Measurements from ENCODE around the gene CENATAC.
"Not testable (repeated sequence)": the region's sequence is repeated elsewhere in the genome, so short reads cannot be mapped to it uniquely, and the experiment has no call there.

Gene CENATAC, protein sequence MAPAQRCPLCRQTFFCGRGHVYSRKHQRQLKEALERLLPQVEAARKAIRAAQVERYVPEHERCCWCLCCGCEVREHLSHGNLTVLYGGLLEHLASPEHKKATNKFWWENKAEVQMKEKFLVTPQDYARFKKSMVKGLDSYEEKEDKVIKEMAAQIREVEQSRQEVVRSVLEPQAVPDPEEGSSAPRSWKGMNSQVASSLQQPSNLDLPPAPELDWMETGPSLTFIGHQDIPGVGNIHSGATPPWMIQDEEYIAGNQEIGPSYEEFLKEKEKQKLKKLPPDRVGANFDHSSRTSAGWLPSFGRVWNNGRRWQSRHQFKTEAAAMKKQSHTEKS

DNA sequence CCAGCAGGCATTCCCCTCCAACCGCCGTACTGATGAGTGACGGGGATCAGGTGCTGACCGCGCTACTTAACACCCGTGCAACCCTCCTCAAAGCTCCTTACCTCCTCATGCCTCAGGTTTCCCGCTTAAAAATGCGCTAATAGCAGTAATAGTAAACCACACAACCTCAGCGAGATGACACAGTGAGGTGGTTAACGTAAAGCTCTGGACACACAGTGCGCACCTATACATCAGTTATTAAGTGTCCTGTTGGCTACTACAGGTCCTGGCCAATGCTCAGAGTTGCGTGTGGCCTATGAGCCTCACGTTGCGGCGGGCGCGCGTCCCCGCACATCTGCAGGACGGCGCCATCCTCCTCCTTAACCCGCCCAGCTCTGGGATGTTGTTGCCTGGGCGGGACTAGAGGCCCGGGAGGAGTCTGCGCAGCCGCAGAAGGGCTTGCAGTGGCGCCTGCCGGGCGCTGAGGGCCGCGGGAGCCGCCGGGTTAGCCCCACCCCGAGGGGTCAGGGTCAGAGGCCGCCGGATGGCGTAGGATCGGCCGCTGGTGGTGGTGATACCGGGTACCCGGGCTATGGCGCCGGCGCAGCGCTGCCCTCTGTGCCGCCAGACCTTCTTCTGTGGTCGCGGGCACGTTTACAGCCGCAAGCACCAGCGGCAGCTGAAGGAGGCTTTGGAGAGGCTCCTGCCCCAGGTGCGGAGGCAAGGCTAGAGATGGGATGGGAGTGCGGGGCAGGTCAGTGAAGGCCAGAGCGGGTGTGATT lies at the start of gene CENATAC:
CENATAC (plus strand) TSS at position 512 of the 761 bp plus-strand sequence; CDS start at position 572, 60 bp downstream.
- peak; percentile 95 for DNase-seq

DNA sequence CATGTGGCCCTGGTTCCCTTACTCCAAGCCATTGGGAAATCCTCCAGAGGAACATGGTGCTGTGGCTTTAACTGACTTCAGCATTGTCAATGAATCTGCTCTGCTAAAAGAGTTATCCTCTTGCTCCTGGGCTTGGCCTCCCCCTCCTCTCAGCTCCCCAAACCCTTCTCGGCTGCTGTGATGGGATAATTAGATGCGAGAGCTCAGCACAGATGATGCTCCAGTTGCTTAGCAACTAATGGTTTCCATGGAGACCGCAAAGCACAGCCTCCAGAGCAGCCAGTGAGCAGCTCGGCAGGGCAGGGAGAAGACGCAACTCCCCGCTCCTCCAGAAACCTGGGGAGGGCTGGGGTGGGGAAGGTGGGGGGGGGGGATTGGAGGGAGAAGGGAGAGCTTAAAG lies 44.7 kb upstream of the CENATAC start:
- DNase-seq, result no peak

DNA sequence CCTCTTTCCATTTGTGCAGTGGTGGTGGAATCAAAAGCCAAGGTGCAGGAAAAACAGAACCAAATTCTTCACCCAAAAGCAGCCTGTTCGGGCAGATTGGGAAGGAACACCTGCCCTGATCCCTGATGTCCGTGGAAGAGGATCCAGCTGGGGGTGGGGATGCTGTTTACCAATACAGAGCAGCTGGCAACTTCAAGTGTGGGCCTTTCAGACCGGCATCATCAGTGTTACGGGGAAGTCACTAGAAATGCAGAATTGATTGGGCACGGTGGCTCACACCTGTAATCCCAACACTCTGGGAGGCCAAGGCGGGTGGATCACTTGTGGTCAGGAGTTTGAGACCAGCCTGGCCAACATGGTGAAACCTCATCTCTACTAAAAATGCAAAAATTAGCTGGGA lies 44.0 kb upstream of the CENATAC start:
- not testable (repeated sequence) for DNase-seq

DNA sequence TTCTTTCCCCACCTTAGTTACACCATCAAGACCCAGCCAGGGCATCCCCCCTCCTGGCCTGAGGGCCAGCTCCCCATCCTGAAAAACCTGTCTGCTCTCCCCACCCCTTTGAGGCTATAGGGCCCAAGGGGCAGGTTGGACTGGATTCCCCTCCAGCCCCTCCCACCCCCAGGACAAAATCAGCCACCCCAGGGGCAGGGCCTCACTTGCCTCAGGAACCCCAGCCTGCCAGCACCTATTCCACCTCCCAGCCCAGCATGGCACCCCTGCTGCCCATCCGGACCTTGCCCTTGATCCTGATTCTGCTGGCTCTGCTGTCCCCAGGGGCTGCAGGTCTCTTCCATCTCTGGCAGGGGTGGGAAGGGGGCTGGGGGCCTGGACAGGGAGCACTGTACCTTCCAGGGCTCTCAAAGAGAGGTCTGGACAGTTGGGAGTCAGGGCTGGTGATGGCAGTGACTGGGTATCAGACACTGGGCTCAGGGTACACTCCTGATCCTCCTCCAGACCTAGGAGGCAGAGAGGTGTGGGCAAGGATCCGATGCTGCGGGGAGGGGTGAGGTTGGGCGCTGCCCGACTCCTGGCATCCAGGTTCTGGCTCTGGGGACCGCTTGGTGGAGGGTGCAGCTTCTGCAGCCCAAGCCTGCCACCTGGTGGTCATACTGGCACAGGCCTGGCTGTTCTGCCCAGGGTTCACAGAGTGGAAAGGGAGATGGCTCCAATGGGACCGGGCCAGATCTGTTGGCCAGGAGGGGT lies 41.7 kb upstream of the CENATAC start, which contains the start of gene UPK2:
UPK2 (plus strand) TSS at position 205 of the 753 bp plus-strand sequence; CDS start at position 258, 53 bp downstream.
- peak; percentile 91 for DNase-seq

DNA sequence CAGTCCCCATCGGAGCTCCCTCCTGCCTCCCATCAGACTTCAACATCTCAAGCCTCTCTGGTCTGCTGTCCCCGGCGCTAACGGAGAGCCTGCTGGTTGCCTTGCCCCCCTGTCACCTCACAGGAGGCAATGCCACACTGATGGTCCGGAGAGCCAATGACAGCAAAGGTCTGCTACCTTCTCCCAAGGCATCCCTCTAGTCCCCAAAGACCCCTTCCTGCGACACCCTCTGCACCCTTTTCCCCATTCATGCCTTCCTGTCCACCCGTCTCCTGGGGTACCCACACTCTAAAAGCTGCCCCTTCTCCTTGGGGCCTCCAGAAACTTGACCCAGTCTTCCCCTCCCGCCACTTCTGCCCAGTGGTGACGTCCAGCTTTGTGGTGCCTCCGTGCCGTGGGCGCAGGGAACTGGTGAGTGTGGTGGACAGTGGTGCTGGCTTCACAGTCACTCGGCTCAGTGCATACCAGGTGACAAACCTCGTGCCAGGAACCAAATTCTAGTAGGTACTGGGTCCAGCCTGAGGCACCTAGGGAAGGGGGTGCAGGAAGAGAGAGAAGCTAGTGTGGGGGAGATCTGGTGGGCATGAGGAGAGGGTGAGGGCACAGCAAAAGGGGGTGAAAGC lies 41.0 kb upstream of the CENATAC start:
- DNase-seq, result no peak

DNA sequence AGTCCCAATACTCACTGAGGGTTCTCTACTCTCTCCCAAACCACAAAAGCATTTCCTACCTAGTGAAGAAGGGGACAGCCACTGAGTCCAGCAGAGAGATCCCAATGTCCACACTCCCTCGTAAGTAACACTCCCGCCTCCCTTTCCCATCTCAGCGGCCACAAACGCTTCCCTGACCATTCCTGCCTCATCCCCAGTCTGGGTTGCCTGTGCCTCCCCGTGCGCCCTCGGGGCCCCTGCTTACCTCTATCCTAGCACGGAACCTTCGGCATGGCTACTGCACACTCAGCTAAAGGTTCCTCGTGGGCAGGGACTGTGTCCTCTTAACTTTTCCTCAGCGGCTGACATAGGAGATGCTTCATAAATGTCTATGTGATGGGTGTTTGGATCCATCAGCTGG lies 40.4 kb upstream of the CENATAC start:
- no peak for DNase-seq

DNA sequence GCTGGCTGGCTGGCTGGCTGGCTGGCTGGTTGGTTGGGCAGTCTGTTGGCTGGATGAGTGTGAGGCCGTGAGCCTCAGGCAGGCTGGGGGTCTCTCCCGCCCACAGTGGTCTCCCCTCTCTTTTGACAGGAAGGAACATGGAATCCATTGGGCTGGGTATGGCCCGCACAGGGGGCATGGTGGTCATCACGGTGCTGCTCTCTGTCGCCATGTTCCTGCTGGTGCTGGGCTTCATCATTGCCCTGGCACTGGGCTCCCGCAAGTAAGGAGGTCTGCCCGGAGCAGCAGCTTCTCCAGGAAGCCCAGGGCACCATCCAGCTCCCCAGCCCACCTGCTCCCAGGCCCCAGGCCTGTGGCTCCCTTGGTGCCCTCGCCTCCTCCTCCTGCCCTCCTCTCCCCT lies 40.0 kb upstream of the CENATAC start:
- DNase-seq, result no peak

DNA sequence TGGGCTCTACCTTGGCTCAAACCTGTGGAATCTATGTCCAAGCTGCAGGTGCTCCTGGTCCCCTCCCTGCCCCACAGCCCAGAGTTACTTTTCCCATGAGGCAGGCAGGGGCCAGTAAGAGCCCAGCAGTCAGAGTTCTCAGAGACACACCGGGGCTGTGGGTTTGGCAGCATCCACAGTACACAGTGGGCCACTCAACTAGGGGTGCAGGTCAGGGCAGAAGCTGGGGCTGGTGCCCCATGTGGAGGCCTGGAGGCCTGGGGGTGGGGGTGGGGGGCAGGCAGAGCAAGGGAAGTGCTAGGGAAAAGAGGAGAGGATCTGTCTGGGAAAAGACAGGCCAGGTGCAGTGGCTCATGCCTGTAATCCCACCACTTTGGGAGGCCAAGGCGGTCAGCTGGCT lies 39.4 kb upstream of the CENATAC start:
- no peak for DNase-seq

DNA sequence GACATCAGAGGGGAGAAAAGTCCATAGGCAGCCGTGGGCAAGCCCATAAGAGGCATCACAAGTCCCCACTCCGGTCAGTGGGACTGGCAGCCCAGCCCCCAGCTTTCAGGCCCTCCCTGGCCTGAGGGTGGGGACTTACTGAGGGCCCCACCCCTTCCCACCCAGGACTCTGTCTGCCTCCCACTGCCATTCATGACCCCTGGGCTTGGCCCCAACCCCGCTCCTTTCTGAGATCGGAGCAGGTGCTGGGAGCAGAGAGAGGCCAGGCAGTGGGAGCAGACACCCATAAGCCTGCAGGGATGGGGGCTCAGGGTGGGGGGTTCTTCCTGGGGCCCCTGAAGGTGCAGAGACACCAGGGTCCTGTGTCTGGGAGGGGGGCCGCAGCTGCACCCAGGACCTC lies 36.7 kb upstream of the CENATAC start:
- DNase-seq, result no peak

DNA sequence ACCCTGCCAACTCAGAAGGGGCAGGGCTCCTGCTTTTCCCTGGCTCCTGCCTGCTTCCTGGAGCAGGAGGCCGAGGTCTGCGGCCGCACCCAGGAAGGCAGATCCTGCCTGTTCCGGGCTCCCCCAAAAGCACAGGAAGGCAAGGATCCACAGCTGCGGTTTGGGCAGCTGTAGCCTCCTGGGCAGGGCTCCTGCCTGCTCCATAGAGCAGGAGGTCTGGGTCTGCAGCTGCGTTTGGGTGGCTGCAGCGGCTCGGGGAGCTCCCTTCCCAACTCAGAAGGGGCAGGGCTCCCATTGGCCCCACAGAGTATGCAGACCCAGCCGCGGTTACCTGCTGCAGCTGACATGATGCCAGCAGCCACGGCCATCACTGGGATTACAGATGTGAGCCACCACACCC lies 36.3 kb upstream of the CENATAC start:
- DNase-seq, result no peak

DNA sequence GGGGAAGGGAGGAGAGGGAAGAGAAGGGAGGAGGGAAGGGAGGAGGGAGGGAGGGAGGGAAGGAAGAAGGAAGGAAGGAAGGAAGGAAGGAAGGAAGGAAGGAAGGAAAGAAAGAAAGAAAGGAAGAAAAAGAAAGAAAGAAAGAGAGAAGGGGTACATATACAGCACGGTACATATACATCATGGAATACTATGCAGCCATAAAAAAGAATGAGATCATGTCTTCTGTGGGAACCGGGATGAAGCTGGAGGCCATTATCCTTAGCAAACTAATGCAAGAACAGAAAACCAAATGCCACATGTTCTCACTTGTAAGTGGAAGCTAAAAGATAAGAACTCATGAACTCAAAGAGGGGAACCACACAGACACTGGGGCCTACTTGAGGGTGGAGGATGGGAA lies 28.4 kb upstream of the CENATAC start:
- DNase-seq, result not testable (repeated sequence)

DNA sequence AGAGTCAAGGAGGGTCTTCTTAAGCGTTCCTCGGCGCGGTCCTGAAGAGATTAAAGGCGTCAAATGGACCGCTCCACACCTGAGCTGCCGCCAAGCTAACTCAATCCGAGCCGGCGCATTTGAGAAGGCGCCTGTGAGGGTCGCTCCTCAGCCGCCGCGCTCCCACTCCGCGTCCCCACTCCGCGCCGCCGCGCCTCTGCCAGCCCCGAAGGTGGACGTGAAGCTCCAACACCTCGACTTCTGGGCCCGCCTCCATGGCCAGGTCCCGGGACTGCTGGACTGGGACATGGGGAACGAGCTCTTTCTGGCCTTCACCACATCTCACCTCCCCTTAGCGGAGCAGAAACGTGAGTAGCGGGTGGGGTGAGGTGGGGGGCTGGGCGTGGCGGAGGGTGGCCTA lies 26.3 kb upstream of the CENATAC start, which contains the start of gene FOXR1:
FOXR1 (plus strand) TSS at position 116 of the 400 bp plus-strand sequence; CDS start at position 287, 171 bp downstream.
- no peak for DNase-seq

DNA sequence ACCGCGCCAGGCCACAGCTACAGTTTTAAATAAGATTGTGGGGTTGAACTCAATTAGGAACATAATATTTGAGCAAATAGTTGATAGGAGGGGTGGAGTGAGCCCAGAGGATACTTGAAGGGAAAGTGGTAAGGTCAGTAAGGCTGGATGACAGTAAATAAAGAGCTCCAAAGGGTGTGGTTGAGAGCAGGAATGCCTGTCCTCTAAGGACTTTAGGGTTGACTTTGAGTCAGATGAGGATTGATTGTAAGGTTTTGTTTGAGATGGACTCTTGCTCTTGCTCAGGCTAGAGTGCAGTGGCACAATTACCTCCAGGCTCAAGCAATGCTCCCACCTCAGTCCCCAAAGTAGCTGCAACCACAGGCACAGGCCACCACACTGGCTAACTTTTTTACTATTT lies 24.0 kb upstream of the CENATAC start:
- no peak for DNase-seq

DNA sequence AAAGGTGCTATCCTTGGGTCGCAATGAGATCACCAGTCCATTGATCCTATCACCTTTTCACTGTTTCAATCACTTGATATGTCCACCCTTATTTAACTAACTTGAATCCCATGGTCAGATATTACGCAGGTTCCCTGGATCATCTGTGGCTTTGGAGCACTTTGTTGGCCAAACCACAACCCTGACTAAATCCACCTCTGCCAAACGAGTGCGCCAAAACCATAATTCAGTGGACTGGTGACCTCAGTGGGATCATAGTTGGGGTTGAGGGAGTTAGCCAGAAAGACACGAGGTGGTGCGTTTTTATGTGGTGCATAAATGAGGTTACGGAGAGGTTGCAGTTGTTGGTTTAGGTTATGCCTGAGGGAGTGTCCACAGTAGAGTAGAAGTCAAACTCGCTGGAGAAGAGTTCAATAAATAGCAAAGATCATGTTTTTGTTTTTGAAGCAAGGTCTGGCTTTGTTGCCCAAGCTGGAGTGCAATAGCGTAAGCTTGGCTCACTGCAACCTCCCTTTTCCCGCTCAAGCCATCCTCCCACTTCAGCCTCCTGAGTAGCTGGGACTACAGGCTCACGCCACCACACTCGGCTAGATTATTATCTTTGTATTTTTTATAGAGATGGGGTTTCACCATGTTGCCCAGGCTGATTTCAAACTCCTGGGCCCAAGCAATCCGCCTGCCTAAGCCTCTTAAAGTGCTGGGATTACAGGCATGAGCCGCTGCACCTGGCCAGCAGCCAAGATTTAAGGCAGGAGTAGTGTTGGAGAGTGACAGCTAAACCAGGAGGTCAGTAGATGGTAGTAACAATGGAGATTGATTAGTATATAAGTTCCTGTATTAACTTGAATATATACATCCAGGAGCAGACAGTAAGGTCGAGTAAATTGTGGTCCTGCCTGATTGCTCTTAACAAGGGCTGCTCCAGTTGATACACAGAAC lies 21.9 kb upstream of the CENATAC start:
- DNase-seq, result no peak

DNA sequence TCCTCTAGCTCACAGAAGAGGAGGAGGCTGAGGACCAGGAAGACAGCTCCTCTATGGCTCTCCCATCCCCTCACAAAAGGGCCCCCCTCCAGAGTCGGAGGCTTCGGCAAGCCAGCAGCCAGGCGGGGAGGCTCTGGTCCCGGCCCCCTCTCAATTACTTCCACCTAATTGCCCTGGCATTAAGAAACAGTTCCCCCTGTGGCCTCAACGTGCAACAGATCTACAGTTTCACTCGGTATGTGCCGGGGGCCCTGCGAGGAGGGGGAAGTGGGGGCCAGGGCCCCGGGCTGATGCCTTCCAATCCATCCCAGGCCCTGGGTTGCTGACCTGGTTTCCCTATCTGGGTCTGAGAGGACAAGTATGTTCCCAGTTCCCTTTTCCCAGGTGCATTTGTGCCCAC lies 18.5 kb upstream of the CENATAC start:
- no peak for DNase-seq

DNA sequence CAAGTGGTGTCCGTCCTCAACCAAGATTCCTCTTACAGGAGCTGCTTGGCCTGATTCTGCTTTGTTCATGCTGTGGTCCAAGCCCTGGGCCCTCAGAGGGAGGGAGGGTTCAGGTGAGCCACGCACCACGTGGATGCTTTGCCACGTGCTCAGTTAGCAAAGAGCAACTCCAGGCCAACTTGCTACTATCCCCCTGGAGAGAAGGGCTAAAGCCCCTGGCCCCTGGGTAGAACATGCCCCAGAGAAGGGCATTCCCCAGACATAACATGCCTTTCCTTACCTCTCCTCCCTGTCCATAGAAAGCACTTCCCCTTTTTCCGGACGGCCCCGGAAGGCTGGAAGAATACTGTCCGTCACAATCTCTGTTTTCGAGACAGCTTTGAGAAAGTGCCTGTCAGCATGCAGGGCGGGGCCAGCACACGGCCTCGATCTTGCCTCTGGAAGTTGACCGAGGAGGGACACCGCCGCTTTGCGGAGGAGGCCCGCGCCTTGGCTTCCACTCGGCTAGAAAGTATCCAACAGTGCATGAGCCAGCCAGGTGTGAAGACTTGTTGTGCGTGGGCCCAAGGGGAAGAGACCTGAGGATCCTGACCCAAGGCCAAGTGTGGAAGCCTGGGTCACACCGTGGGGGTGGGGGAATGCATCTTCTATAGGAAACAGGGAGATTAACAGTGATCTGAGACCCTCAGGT lies 17.6 kb upstream of the CENATAC start:
- no peak for DNase-seq

DNA sequence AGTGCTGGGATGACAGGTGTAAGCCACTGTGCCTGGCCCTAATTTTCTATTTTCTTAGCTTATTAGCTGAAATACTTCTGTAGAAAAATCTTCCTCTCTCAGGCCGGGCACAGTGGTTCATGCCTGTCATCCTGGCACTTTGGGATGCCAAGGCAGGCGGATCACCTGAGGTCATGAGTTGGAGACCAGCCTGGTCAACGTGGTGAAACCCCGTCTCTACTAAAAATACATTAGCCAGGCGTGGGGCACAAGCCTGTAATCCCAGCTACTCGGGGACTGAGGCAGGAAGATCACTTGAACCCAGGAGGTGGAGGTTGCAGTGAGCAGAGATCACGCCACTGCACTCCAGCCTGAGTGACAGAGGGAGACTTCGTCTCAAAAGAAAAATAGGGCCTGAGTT lies 13.6 kb upstream of the CENATAC start:
- not testable (repeated sequence) for DNase-seq

DNA sequence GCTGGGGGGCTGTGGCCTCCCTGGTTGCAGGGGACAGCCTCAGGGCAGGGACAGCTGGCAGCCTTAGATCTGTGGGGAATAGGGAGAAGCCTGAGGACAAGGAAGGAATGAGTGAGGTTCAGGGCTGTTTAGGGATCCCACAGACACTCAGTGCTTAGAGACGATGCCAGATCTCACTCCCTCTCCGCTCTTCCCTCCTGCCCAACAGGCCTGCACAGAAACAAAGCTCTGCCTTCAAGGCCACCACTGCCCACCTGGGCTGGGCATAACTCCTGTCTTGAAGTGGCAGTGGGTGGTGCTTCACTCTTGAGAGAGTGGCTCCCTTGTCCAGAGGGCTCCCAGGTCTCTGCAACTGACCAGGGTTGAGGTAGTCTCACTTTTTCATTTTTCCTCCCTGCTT lies 13.1 kb upstream of the CENATAC start:
- no peak for DNase-seq

DNA sequence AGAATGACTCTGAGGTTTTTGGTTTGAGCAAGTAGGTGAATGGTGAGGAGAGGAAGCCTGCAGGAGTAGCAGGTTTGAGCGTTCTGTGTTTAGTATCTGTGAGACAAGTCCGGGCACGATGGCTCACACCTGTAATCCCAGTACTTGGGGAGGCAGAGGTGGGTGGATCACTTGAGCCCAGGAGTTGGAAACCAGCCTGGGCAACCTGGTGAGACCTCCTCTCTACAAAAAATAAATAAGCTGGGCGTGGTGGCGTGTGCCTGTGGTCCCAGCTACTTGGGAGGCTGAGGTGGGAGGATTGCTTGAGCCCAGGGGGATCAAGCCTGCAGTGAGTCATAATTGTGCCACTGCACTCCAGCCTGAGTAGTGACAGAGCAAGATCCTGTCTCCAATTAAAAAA lies 9.7 kb upstream of the CENATAC start:
- DNase-seq, result no peak

DNA sequence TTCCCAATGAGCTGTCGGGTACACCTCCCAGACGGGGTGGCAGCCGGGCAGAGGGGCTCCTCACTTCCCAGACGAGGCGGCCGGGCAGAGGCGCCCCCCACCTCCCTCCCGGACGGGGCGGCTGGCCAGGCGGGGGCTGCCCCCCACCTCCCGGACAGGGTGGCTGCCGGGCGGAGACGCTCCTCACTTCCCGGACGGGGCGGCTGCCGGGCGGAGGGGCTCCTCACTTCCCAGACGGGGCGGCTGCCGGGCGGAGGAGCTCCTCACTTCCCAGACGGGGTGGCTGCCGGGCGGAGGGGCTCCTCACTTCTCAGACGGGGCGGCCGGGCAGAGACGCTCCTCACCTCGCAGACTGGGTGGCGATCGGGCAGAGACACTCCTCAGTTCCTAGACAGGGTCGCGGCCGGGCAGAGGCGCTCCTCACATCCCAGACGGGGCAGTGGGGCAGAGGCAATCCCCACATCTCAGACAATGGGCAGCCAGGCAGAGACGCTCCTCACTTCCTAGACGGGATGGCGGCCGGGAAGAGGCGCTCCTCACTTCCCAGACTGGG lies 6.4 kb upstream of the CENATAC start:
- not testable (repeated sequence) for DNase-seq

Measured in stimulated activated CD4-positive, alpha-beta T cell treated with anti-CD3 and anti-CD28 coated beads, Interleukin-4, amount 100 ng/mL, for 24 hours (primary cell).